NCI-H1417 (cell line): ENCODE results near the gene TAF11L14.

Experiments used
- DNase-seq, 3 experiments: peaks; one replicate each; lab custom pipeline; 2025; lab: John Stamatoyannopoulos, UW

TAF11L14 gene

GRCh38 chr5:17679597-17680203 lies 45.4 kb downstream of the TAF11L14 start:
- no peak for DNase-seq

- no peak for DNase-seq
These were observed 46.5 kb downstream of the TAF11L14 start for GRCh38 chr5:17680737-17681136.
